Pancreas (tissue), 10 donors: ENCODE measurements around the gene ZBED3. TPM values are rescaled to one million over a fixed set of nuclear protein-coding genes. Genes with fewer than 3 reads are reported as not detected.

Source experiments
- ATAC-seq, 4 donors: fragments of 200-7000 bp; cut with Tn5 transposase; one replicate each; pipeline versions ENCODE4 v1.8.0 to v1.9.1; 2020; ENCODE audit warnings: mild to moderate bottlenecking in 4 of 4, moderate library complexity in 4 of 4
- DNase-seq, 6 donors: peaks; one replicate each; pipeline ENCODE4 v3.0.0-alpha.2; 2020
- FAIRE-seq: peaks from 2 replicates; lab custom pipeline; 2012; peaks lifted over from hg19 to GRCh38; lab: Jason Lieb, UNC
- H3K27ac ChIP-seq, 4 donors: fragments of 200-600 bp; sonication (generic); 1 replicate in 3 of 4; 2 replicates in 1 of 4; pipeline versions ENCODE4 v1.5.0 to v1.8.0; 2020
- H3K27me3 ChIP-seq, 4 donors: fragments of 200-600 bp; one replicate each; pipeline ENCODE4 v1.8.0; 2021
- H3K36me3 ChIP-seq, 3 donors: fragments of 200-600 bp; sonication (generic) in 1 of 3; one replicate each; pipeline versions ENCODE4 v1.5.0 to v1.8.0; 2020 to 2021
- H3K4me1 ChIP-seq, 3 donors: fragments of 200-600 bp; one replicate each; pipeline ENCODE4 v1.8.0; 2021
- H3K4me3 ChIP-seq, 4 donors: fragments of 200-600 bp; sonication (generic) in 2 of 4; one replicate each; pipeline versions ENCODE4 v1.5.0 to v1.8.0; 2020 to 2021
- H3K9me3 ChIP-seq, 4 donors: fragments of 200-600 bp; one replicate each; pipeline ENCODE4 v1.8.0; 2021
- WGBS, 2 donors: extraction: QIAGEN DNeasy Blood & Tissue Kit; methylation state at CpG; one replicate each; pipeline ENCODE4 v1.1.7; 2013; 5-methylcytosine and 5-hydroxymethylcytosine counted together
- intact Hi-C, 3 donors: fragments of 100-400 bp; cut with DNase I; formaldehyde crosslinking; loops; one replicate each; pipeline versions ENCODE4 v1.11.1 to v1.14.2; 2022
- polyA plus RNA-seq, 2 donors: library from polyadenylated mRNA; stranded (reverse); fragments of 200-250 nt; gene quantifications; one replicate each; pipeline ENCODE4 v1.2.3, GENCODE V29; 2013
- total RNA-seq, 6 donors: library from RNA; stranded (reverse); fragmentation: NEBNext Ultra II Directional in 4 of 6; extraction: Animal tissue kit (Norgen Biotek cat#: 25700) in 4 of 6; gene quantifications; one replicate each; pipeline versions ENCODE4 v1.2.1 to v1.2.4, GENCODE V29; 2021 to 2023
- TF ChIP-seq, protein P1 (sequence below), 4 donors: fragments of 200-600 bp; sonication (generic) in 3 of 4; IDR thresholded peaks; one replicate each; pipeline versions ENCODE4 v1.5.0 to v1.8.0; 2021; ENCODE audit warnings: antibody characterized with exemption in 4 of 4
- donor health status: healthy with polysubstance abuse.
- donor health status: DM: no; HTN: no; CAD: no; lungs with moderate emphysema.
- donor health status: DM: no; HTN: no; CAD: no.
- donor health status: control.
- donor health status: control.
- donor health status: Bipolar disorder and iron deficiency.
- donor health status: DM: yes; HTN: yes; CAD: no.
- donor health status: DM: no; HTN: no; CAD: no.
- donor health status: DM: no; HTN: no; CAD: no.
- donor health status: DM: yes; HTN: yes; CAD: no.

ZBED3 gene
- total and polyA plus RNA-seq, 8 donors, result 4.2 to 20.8 (median 9.1) TPM

DNA sequence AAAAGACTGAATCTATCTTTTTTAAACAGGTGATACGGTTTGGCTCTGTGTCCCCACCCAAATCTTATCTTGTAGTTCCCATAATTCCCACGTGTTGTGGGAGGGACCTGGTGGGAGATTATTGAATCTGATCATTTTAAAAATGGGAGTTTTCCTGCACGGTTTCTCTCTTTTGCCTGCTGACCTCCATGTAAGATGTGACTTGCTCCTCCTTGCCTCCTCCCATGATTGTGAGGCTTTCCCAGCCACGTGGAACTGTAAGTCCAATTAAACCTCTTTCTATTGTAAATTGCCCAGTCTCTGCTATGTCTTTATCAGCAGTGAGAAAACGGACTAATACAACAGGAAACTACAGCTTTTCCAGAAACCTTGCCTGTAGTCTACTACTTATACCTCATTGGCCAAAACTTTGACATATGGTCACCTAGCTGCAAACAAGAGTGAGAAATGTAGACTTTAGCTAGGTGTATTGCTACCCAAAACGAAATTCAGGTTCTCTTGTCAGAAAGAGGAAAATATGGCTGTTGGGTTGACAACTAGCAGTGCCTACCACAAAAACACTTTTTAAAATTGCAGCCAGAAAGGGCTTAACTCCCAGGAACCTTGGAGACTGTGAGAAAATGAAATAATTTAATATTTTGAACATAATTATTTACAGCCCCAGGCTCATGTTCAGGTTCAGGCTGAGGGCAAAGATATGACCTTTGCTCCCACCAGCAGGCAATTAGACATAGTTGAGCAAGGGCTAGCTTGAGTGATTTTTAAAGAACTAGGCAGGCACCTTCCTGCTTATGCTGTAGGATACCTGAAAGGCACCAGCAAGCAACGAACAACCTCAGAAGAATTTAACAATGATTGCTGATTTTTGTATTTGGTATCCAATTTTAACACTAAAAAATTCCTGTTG lies 64.3 kb downstream of the ZBED3 start:
- DNase-seq (no peak), FAIRE-seq (no peak), ATAC-seq (no peak)
- H3K36me3 ChIP-seq, result no peaks in the 10 kb centered on the region
- no peaks in the 10 kb centered on the region for H3K9me3 ChIP-seq
- peaks cover 0 to 15% (median 0%) of the 10 kb centered on the region in 4 donors for H3K27me3 ChIP-seq
- TF ChIP-seq, protein P1, sequence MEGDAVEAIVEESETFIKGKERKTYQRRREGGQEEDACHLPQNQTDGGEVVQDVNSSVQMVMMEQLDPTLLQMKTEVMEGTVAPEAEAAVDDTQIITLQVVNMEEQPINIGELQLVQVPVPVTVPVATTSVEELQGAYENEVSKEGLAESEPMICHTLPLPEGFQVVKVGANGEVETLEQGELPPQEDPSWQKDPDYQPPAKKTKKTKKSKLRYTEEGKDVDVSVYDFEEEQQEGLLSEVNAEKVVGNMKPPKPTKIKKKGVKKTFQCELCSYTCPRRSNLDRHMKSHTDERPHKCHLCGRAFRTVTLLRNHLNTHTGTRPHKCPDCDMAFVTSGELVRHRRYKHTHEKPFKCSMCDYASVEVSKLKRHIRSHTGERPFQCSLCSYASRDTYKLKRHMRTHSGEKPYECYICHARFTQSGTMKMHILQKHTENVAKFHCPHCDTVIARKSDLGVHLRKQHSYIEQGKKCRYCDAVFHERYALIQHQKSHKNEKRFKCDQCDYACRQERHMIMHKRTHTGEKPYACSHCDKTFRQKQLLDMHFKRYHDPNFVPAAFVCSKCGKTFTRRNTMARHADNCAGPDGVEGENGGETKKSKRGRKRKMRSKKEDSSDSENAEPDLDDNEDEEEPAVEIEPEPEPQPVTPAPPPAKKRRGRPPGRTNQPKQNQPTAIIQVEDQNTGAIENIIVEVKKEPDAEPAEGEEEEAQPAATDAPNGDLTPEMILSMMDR (IDR thresholded peaks at IDR 0.05), result no peak
- WGBS, 2 donors, result 45 to 49% methylated on average over 7 of the region's 7 CpGs
- intact Hi-C loops, result no loop called here
- H3K4me3 ChIP-seq, result no peak overlapping the region
- no peak overlapping the region for H3K27ac ChIP-seq
- H3K4me1 ChIP-seq, result no peaks in the 10 kb centered on the region

Other genes starting within 250 kb of the ZBED3 start
- gene S100Z, start 237.3 kb downstream of the ZBED3 start, total RNA-seq, result under 1 TPM in 3 of 6 donors, not detected in 3; 0.16 to 0.41 (median 0.18) TPM
- gene S100Z, start 237.3 kb downstream of the ZBED3 start, polyA plus RNA-seq, result 1 to 10 TPM in 1 of 2 donors, under 1 TPM in 1; 0.68 to 1.2 TPM
- gene CRHBP, start 134.2 kb downstream of the ZBED3 start, total RNA-seq, result under 1 TPM in 2 of 6 donors, not detected in 4; 0.31 to 0.54 TPM
- 1 to 10 TPM in 1 of 2 donors, under 1 TPM in 1; 0.61 to 1.2 TPM for gene CRHBP, start 134.2 kb downstream of the ZBED3 start, polyA plus RNA-seq
- 10 to 100 TPM in 2 of 6 donors, 1 to 10 TPM in 4; 7.7 to 12.9 (median 9.3) TPM for gene AGGF1, start 56.9 kb downstream of the ZBED3 start, total RNA-seq
- gene AGGF1, start 56.9 kb downstream of the ZBED3 start, polyA plus RNA-seq, result 1 to 10 TPM; 3.7 to 7.6 TPM
- gene PDE8B, start 123.4 kb upstream of the ZBED3 start, total RNA-seq, result 1 to 10 TPM; 5.0 to 7.7 (median 6.9) TPM
- gene PDE8B, start 123.4 kb upstream of the ZBED3 start, polyA plus RNA-seq, result 10 to 100 TPM in 1 of 2 donors, 1 to 10 TPM in 1; 2.9 to 11.9 TPM